ENCODE measurements around the gene GPR15LG.

DNA sequence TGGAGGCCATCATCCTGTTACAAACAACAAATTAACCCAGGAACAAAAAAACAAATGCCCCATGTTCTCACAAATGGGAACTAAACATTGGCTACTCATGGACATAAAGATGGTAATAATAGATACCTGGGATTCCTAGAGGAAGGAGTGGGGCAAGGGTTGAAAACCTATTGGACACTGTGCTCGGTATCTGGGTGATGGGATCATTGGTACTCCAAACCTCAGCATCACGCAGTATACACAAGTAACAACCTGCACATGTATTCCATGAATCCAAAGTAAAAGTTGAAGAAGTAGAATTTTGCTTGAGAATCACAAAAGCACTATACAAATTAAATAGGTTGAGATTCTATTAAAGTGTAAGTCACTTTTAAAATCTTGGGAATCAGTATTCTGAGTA lies 17.6 kb upstream of the GPR15LG start:
- TF ChIP-seq, protein P1, sequence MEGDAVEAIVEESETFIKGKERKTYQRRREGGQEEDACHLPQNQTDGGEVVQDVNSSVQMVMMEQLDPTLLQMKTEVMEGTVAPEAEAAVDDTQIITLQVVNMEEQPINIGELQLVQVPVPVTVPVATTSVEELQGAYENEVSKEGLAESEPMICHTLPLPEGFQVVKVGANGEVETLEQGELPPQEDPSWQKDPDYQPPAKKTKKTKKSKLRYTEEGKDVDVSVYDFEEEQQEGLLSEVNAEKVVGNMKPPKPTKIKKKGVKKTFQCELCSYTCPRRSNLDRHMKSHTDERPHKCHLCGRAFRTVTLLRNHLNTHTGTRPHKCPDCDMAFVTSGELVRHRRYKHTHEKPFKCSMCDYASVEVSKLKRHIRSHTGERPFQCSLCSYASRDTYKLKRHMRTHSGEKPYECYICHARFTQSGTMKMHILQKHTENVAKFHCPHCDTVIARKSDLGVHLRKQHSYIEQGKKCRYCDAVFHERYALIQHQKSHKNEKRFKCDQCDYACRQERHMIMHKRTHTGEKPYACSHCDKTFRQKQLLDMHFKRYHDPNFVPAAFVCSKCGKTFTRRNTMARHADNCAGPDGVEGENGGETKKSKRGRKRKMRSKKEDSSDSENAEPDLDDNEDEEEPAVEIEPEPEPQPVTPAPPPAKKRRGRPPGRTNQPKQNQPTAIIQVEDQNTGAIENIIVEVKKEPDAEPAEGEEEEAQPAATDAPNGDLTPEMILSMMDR (IDR thresholded peaks at IDR 0.05) = no peak
- no peak for TF ChIP-seq EP300 (IDR thresholded peaks at IDR 0.05)
